Subcutaneous abdominal adipose tissue (tissue), 5 donors: ENCODE measurements around the gene F5.

Experiments used
- H3K27ac ChIP-seq: one replicate; pipeline ENCODE4 v1.7.0; 2013; ENCODE audit warnings: low read depth, mild to moderate bottlenecking, inconsistent platforms, low read length, moderate library complexity
- H3K27me3 ChIP-seq, 5 donors: one replicate each; pipeline ENCODE4 v1.7.0; 2013; ENCODE audit warnings: low read length in 5 of 5, inconsistent platforms in 1 of 5; ENCODE audit not compliant: control insufficient read depth in 5 of 5, insufficient read depth in 4 of 5
- H3K36me3 ChIP-seq, 5 donors: one replicate each; pipeline ENCODE4 v1.7.0; 2013; ENCODE audit warnings: low read length in 5 of 5; ENCODE audit not compliant: control insufficient read depth in 5 of 5, insufficient read depth in 5 of 5
- H3K4me1 ChIP-seq, 5 donors: one replicate each; pipeline ENCODE4 v1.7.0; 2013; ENCODE audit warnings: low read length in 5 of 5, mild to moderate bottlenecking in 3 of 5, moderate library complexity in 1 of 5; ENCODE audit not compliant: control insufficient read depth in 5 of 5, insufficient read depth in 5 of 5
- H3K4me3 ChIP-seq, 5 donors: one replicate each; pipeline ENCODE4 v1.7.0; 2013; ENCODE audit warnings: low read length in 5 of 5, low read depth in 1 of 5
- H3K9ac ChIP-seq, 5 donors: one replicate each; pipeline ENCODE4 v1.7.0; 2013; ENCODE audit warnings: low read length in 5 of 5, mild to moderate bottlenecking in 4 of 5, moderate library complexity in 3 of 5
- H3K9me3 ChIP-seq, 5 donors: one replicate each; pipeline ENCODE4 v1.7.0; 2013; ENCODE audit warnings: low read length in 5 of 5; ENCODE audit not compliant: control insufficient read depth in 5 of 5
- donor health status: healthy.
- donor health status: healthy.
- donor health status: healthy.
- donor health status: healthy.
- donor health status: healthy.

The F5 gene

GRCh38 chr1:169484683-169485430, 101.4 kb downstream of the F5 start:
- H3K9ac ChIP-seq: peak overlapping the region; percentile 82 to 93 (median 90)
- H3K4me3 ChIP-seq: peak overlapping the region; percentile 74 to 93 (median 79)
- H3K27ac ChIP-seq: peak overlapping the region; percentile 100
- H3K27me3 ChIP-seq: no peaks in the 10 kb centered on the region
- H3K9me3 ChIP-seq: no peaks in the 10 kb centered on the region
- peaks cover 4 to 40% (median 33%) of the 10 kb centered on the region in 5 donors for H3K4me1 ChIP-seq
- H3K36me3 ChIP-seq: no peaks in the 10 kb centered on the region

- H3K4me1 ChIP-seq: peaks cover 4 to 46% (median 33%) of the 10 kb centered on the region in 5 donors
Measured at GRCh38 chr1:169484101-169484500, 102.2 kb downstream of the F5 start.

GRCh38 chr1:169483500-169483966, 102.7 kb downstream of the F5 start:
- Histone ChIP-seq H3K36me3 (no peaks in the 10 kb centered on the region), H3K27ac (peak overlapping the region; percentile 100), H3K27me3 (no peaks in the 10 kb centered on the region), H3K4me3 (peak overlapping the region; percentile 42 to 93 (median 79)), H3K9me3 (no peaks in the 10 kb centered on the region), H3K9ac (peak overlapping the region in 4 of 5 donors; percentile 5 to 93 (median 47)), H3K4me1 (peaks cover 4 to 50% (median 33%) of the 10 kb centered on the region in 5 donors)

More at GRCh38 chr1:169484101-169484500, 102.2 kb downstream of the F5 start:
- Histone ChIP-seq H3K9me3 (no peaks in the 10 kb centered on the region), H3K9ac (peak overlapping the region; percentile 5 to 93 (median 82)), H3K27ac (peak overlapping the region; percentile 100), H3K27me3 (no peaks in the 10 kb centered on the region), H3K36me3 (no peaks in the 10 kb centered on the region), H3K4me3 (peak overlapping the region; percentile 42 to 93 (median 79))

GRCh38 chr1:169479363-169480066, 106.8 kb downstream of the F5 start:
- no peaks in the 10 kb centered on the region for H3K9me3 ChIP-seq
- H3K9ac ChIP-seq: no peak overlapping the region
- peaks cover 0 to 38% (median 14%) of the 10 kb centered on the region in 5 donors for H3K4me1 ChIP-seq
- no peaks in the 10 kb centered on the region for H3K27me3 ChIP-seq
- H3K27ac ChIP-seq: no peak overlapping the region
- H3K4me3 ChIP-seq: no peak overlapping the region
- peaks cover 4 to 10% (median 8%) of the 10 kb centered on the region in 5 donors for H3K36me3 ChIP-seq

- no peaks in the 10 kb centered on the region for H3K9me3 ChIP-seq
- no peak overlapping the region for H3K4me3 ChIP-seq
- no peak overlapping the region for H3K9ac ChIP-seq
- no peaks in the 10 kb centered on the region for H3K27me3 ChIP-seq
- peaks cover 0 to 32% (median 1%) of the 10 kb centered on the region in 5 donors for H3K4me1 ChIP-seq
- H3K36me3 ChIP-seq: peaks cover 4 to 10% (median 8%) of the 10 kb centered on the region in 5 donors
- no peak overlapping the region for H3K27ac ChIP-seq
Measured at GRCh38 chr1:169478094-169478672, 108.1 kb downstream of the F5 start.

- no peaks in the 10 kb centered on the region for H3K9me3 ChIP-seq
- H3K27ac ChIP-seq: no peak overlapping the region
- no peak overlapping the region for H3K9ac ChIP-seq
- H3K4me1 ChIP-seq: peaks cover 0 to 16% (median 0%) of the 10 kb centered on the region in 5 donors
- no peak overlapping the region for H3K4me3 ChIP-seq
- no peaks in the 10 kb centered on the region for H3K27me3 ChIP-seq
- peaks cover 4 to 10% (median 8%) of the 10 kb centered on the region in 5 donors for H3K36me3 ChIP-seq
Measured at GRCh38 chr1:169475806-169476387, 110.4 kb downstream of the F5 start.

GRCh38 chr1:169474302-169474995, 111.8 kb downstream of the F5 start:
- no peak overlapping the region for H3K9ac ChIP-seq
- H3K27ac ChIP-seq: no peak overlapping the region
- peaks cover 4 to 11% (median 8%) of the 10 kb centered on the region in 5 donors for H3K36me3 ChIP-seq
- H3K27me3 ChIP-seq: no peaks in the 10 kb centered on the region
- H3K9me3 ChIP-seq: no peaks in the 10 kb centered on the region
- H3K4me1 ChIP-seq: peaks cover 0 to 7% (median 0%) of the 10 kb centered on the region in 5 donors
- H3K4me3 ChIP-seq: no peak overlapping the region

- Histone ChIP-seq H3K36me3 (peaks cover 8 to 19% (median 13%) of the 10 kb centered on the region in 5 donors), H3K9ac (no peak overlapping the region), H3K9me3 (no peaks in the 10 kb centered on the region), H3K4me1 (no peaks in the 10 kb centered on the region), H3K4me3 (no peak overlapping the region), H3K27ac (no peak overlapping the region), H3K27me3 (no peaks in the 10 kb centered on the region)
Measured at GRCh38 chr1:169473347-169473746, 112.9 kb downstream of the F5 start.

GRCh38 chr1:169472738-169473137, 113.5 kb downstream of the F5 start:
- no peaks in the 10 kb centered on the region for H3K9me3 ChIP-seq
- no peaks in the 10 kb centered on the region for H3K4me1 ChIP-seq
- H3K27me3 ChIP-seq: no peaks in the 10 kb centered on the region
- no peak overlapping the region for H3K9ac ChIP-seq
- peaks cover 8 to 22% (median 18%) of the 10 kb centered on the region in 5 donors for H3K36me3 ChIP-seq
- no peak overlapping the region for H3K4me3 ChIP-seq
- H3K27ac ChIP-seq: no peak overlapping the region
